Occipital lobe (tissue), 2 donors: ENCODE data around the gene ADARB2. TPM values are rescaled to one million over a fixed set of nuclear protein-coding genes. Genes with fewer than 3 reads are reported as not detected.

Experiments used
- DNase-seq: peaks from one replicate; lab custom pipeline; 2025; lab: John Stamatoyannopoulos, UW
- total RNA-seq: library from RNA; depleted of rRNA; stranded (reverse); fragments of >200 nt; gene quantifications from one replicate; pipeline ENCODE4 v1.2.3, GENCODE V29; 2014

ADARB2 gene
- total RNA-seq, 1 donor from 2014 or later, result 4.8 TPM

GRCh38 chr10:1214071-1214675 is 523.2 kb downstream of the ADARB2 start:
- no peak for DNase-seq

GRCh38 chr10:1213252-1214070 is 523.9 kb downstream of the ADARB2 start:
- DNase-seq, result no peak

- no peak for DNase-seq
Observed at GRCh38 chr10:1212571-1213141, 524.7 kb downstream of the ADARB2 start.

- DNase-seq, result no peak
Observed at GRCh38 chr10:1211844-1212570, 525.3 kb downstream of the ADARB2 start.

GRCh38 chr10:1210667-1211066 is 526.7 kb downstream of the ADARB2 start:
- no peak for DNase-seq

GRCh38 chr10:1209355-1209979 is 527.9 kb downstream of the ADARB2 start:
- DNase-seq, result no peak

GRCh38 chr10:1208366-1209311 is 528.7 kb downstream of the ADARB2 start:
- no peak for DNase-seq

- DNase-seq, result no peak
Observed at GRCh38 chr10:1206601-1207000, 530.7 kb downstream of the ADARB2 start.

GRCh38 chr10:1206101-1206500 is 531.2 kb downstream of the ADARB2 start:
- DNase-seq, result no peak

- no peak for DNase-seq
Observed at GRCh38 chr10:1205450-1206030, 531.8 kb downstream of the ADARB2 start.

GRCh38 chr10:1204434-1205326 is 532.6 kb downstream of the ADARB2 start:
- no peak for DNase-seq

- no peak for DNase-seq
Observed at GRCh38 chr10:1203704-1204103, 533.6 kb downstream of the ADARB2 start.

GRCh38 chr10:1203216-1203615 is 534.1 kb downstream of the ADARB2 start:
- no peak for DNase-seq

GRCh38 chr10:1202343-1202742 is 535.0 kb downstream of the ADARB2 start:
- no peak for DNase-seq

- no peak for DNase-seq
Observed at GRCh38 chr10:1200866-1201807, 536.2 kb downstream of the ADARB2 start.

- DNase-seq, result no peak
Observed at GRCh38 chr10:1199897-1200721, 537.2 kb downstream of the ADARB2 start.

GRCh38 chr10:1199345-1199673 is 538.0 kb downstream of the ADARB2 start:
- DNase-seq, result no peak
